H9 (cell line): ENCODE data around the gene SLC35A2. TPM values are rescaled to one million over a fixed set of nuclear protein-coding genes. Genes with fewer than 3 reads are reported as not detected.
A peak's percentile ranks its signal among the peaks of the same experiment; 100 is the strongest.

Source experiments
- DNase-seq: peaks from one replicate; pipeline ENCODE4 v3.0.0-alpha.2; 2017
- H2AFZ ChIP-seq: one replicate; pipeline ENCODE4 v1.6.1; 2013; ENCODE audit warnings: mild to moderate bottlenecking, low read length, control low read depth, moderate library complexity
- H2AK5ac ChIP-seq: 2 replicates; pipeline ENCODE4 v1.6.1; 2013; ENCODE audit warnings: low read length, control low read depth, mixed read lengths; ENCODE audit not compliant: insufficient read length
- H2BK120ac ChIP-seq: one replicate; pipeline ENCODE4 v1.6.1; 2013; ENCODE audit warnings: low read depth, mild to moderate bottlenecking, low read length, control low read depth, inconsistent platforms; ENCODE audit not compliant: poor library complexity, severe bottlenecking
- H2BK12ac ChIP-seq: 2 replicates; pipeline ENCODE4 v1.6.1; 2013; ENCODE audit warnings: low read length, control low read depth, mixed read lengths, low read depth; ENCODE audit not compliant: insufficient read length
- H2BK15ac ChIP-seq: 2 replicates; pipeline ENCODE4 v1.6.1; 2013; ENCODE audit warnings: low read depth, low read length, control low read depth
- H2BK20ac ChIP-seq: one replicate; pipeline ENCODE4 v1.6.1; 2013; ENCODE audit warnings: low read depth, mild to moderate bottlenecking, low read length, control low read depth, inconsistent platforms; ENCODE audit not compliant: poor library complexity, severe bottlenecking
- H2BK5ac ChIP-seq: 2 replicates; pipeline ENCODE4 v1.6.1; 2013; ENCODE audit warnings: low read length, control low read depth, mixed read lengths; ENCODE audit not compliant: insufficient read length
- H3K14ac ChIP-seq: 2 replicates; pipeline ENCODE4 v1.6.1; 2013; ENCODE audit warnings: low read length, control low read depth; ENCODE audit not compliant: insufficient read depth
- H3K18ac ChIP-seq: 2 replicates; pipeline ENCODE4 v1.6.1; 2013; ENCODE audit warnings: low read depth, mild to moderate bottlenecking, mixed read lengths, low read length, control low read depth; ENCODE audit not compliant: insufficient read length
- H3K23ac ChIP-seq: 2 replicates; pipeline ENCODE4 v1.6.1; 2013; ENCODE audit warnings: low read length, control low read depth, mixed read lengths, low read depth; ENCODE audit not compliant: insufficient read length
- H3K23me2 ChIP-seq: 2 replicates; pipeline ENCODE4 v1.6.1; 2013; ENCODE audit warnings: low read depth, mild to moderate bottlenecking, mixed read lengths, low read length, control low read depth; ENCODE audit not compliant: insufficient read length, poor library complexity, severe bottlenecking
- H3K27ac ChIP-seq: 2 replicates; pipeline ENCODE4 v1.5.1; 2013; ENCODE audit warnings: low read length, control low read depth, mixed read lengths, low read depth; ENCODE audit not compliant: insufficient read length
- H3K27me3 ChIP-seq: 2 replicates; pipeline ENCODE4 v1.6.1; 2013; ENCODE audit warnings: low read length, control low read depth, inconsistent platforms; ENCODE audit not compliant: insufficient read depth
- H3K4ac ChIP-seq: 2 replicates; pipeline ENCODE4 v1.6.1; 2013; ENCODE audit warnings: low read depth, mild to moderate bottlenecking, control low read depth, inconsistent platforms, low read length, moderate library complexity
- H3K4me1 ChIP-seq: 2 replicates; pipeline ENCODE4 v1.6.1; 2013; ENCODE audit warnings: low read length, control low read depth, inconsistent platforms; ENCODE audit not compliant: insufficient read depth
- H3K4me2 ChIP-seq: 2 replicates; pipeline ENCODE4 v1.6.1; 2013; ENCODE audit warnings: low read length, control low read depth, mixed read lengths; ENCODE audit not compliant: insufficient read length, insufficient read depth
- H3K56ac ChIP-seq: 2 replicates; pipeline ENCODE4 v1.6.1; 2013; ENCODE audit warnings: low read depth, mild to moderate bottlenecking, mixed read lengths, low read length, control low read depth; ENCODE audit not compliant: insufficient read length
- H3K79me1 ChIP-seq: 2 replicates; pipeline ENCODE4 v1.6.1; 2013; ENCODE audit warnings: low read depth, mild to moderate bottlenecking, moderate library complexity, low read length, control low read depth, inconsistent platforms; ENCODE audit not compliant: insufficient read depth, poor library complexity, severe bottlenecking
- H3K79me2 ChIP-seq: 2 replicates; pipeline ENCODE4 v1.6.1; 2013; ENCODE audit warnings: low read length, control low read depth, inconsistent platforms; ENCODE audit not compliant: insufficient read depth
- H3K9ac ChIP-seq: 2 replicates; pipeline ENCODE4 v1.6.1; 2013; ENCODE audit warnings: low read length, control low read depth, mixed read lengths; ENCODE audit not compliant: insufficient read length; ENCODE audit errors: extremely low read depth
- H3K9me3 ChIP-seq: one replicate; pipeline ENCODE4 v1.6.1; 2013; ENCODE audit warnings: low read depth, low read length, inconsistent platforms; ENCODE audit not compliant: control insufficient read depth
- H3T11ph ChIP-seq: one replicate; pipeline ENCODE4 v1.6.1; 2013; ENCODE audit warnings: mild to moderate bottlenecking, low read length, control low read depth, inconsistent platforms
- H4K20me1 ChIP-seq: one replicate; pipeline ENCODE4 v1.6.1; 2013; ENCODE audit not compliant: control insufficient read depth, insufficient read length, insufficient read depth
- H4K5ac ChIP-seq: 2 replicates; pipeline ENCODE4 v1.6.1; 2013; ENCODE audit warnings: low read depth, mild to moderate bottlenecking, mixed read lengths, low read length, control low read depth; ENCODE audit not compliant: insufficient read length
- H4K8ac ChIP-seq: replicated peaks from 2 replicates; pipeline ENCODE4 v1.6.1; 2013; ENCODE audit warnings: low read length, control low read depth, mixed read lengths, low read depth; ENCODE audit not compliant: insufficient read length
- H4K91ac ChIP-seq: 2 replicates; pipeline ENCODE4 v1.6.1; 2013; ENCODE audit warnings: low read depth, mild to moderate bottlenecking, moderate library complexity, mixed read lengths, low read length, control low read depth; ENCODE audit not compliant: insufficient read length
- H3K27ac Mint-ChIP-seq, 3 experiments: 2 replicates in 2 of 3; 3 replicates in 1 of 3; pipeline ENCODE4 v1.8.0; 2020 to 2021; ENCODE audit warnings: mixed read lengths in 3 of 3, mild to moderate bottlenecking in 1 of 3, moderate library complexity in 1 of 3
- H3K27me3 Mint-ChIP-seq: 2 replicates; pipeline ENCODE4 v1.8.0; 2021; ENCODE audit warnings: low read depth, mild to moderate bottlenecking, moderate library complexity, mixed read lengths
- H3K36me3 Mint-ChIP-seq, 3 experiments: 2 replicates in 2 of 3; 3 replicates in 1 of 3; pipeline ENCODE4 v1.8.0; 2020 to 2021; ENCODE audit warnings: low read depth in 3 of 3, mixed read lengths in 3 of 3; ENCODE audit not compliant: insufficient read depth in 1 of 3
- H3K4me1 Mint-ChIP-seq, 2 experiments: 2 replicates each; pipeline ENCODE4 v1.8.0; 2020; ENCODE audit warnings: mixed read lengths in 2 of 2
- H3K4me3 Mint-ChIP-seq, 2 experiments: 2 replicates in 1 of 2; 3 replicates in 1 of 2; pipeline ENCODE4 v1.8.0; 2020 to 2021; ENCODE audit warnings: mild to moderate bottlenecking in 2 of 2, mixed read lengths in 2 of 2, moderate library complexity in 1 of 2
- H3K9me3 Mint-ChIP-seq, 2 experiments: 2 replicates in 1 of 2; 3 replicates in 1 of 2; pipeline ENCODE4 v1.8.0; 2020; ENCODE audit warnings: mild to moderate bottlenecking in 2 of 2, mixed read lengths in 2 of 2, moderate library complexity in 1 of 2
- CTCF ChIP-seq: fragments of 200-600 bp; sonication (generic); conservative IDR thresholded peaks from 3 replicates; pipeline ENCODE4 v1.8.0; 2021; ENCODE audit warnings: antibody characterized with exemption, mild to moderate bottlenecking
- WGBS: extraction: QIAGEN DNeasy Blood & Tissue Kit; methylation state at CpG from one replicate; pipeline ENCODE4 v1.1.7; 2013; ENCODE audit warnings: missing lambda C conversion rate, low lambda C conversion rate, mixed read lengths; ENCODE audit not compliant: insufficient read length; ENCODE audit errors: extremely low coverage; 5-methylcytosine and 5-hydroxymethylcytosine counted together
- total RNA-seq: library from RNA; stranded (reverse); gene quantifications from 2 replicates; pipeline ENCODE4 v1.2.1, GENCODE V29; 2021

SLC35A2 gene
- total RNA-seq, 1 experiment from 2014 or later = 32.9 TPM

GRCh38 chrX:48935301-48935670, 23.8 kb upstream of the SLC35A2 start:
- H3K4ac ChIP-seq = no peak overlapping the region
- no peaks in the 10 kb centered on the region for H3K27me3 ChIP-seq
- H3K27ac Mint-ChIP-seq = peak overlapping the region in 2 of 3 experiments; percentile 27 to 52; a peak in 1 of 7 replicates
- H3K79me2 ChIP-seq = peaks cover 3% of the 10 kb centered on the region; the same call in 1 of the 2 replicates
- no peak overlapping the region for H2BK12ac ChIP-seq
- H3K9me3 Mint-ChIP-seq = peaks cover 64 to 69% of the 10 kb centered on the region in 2 experiments
- no peak for TF ChIP-seq CTCF
- no peak overlapping the region for H2AFZ ChIP-seq
- H4K5ac ChIP-seq = no peak overlapping the region
- peaks cover 38 to 64% (median 47%) of the 10 kb centered on the region in 3 experiments for H3K36me3 Mint-ChIP-seq
- no peaks in the 10 kb centered on the region for H3K79me1 ChIP-seq
- H3K27ac ChIP-seq = no peak overlapping the region
- DNase-seq = no peak
- no peak overlapping the region for H2BK5ac ChIP-seq
- H3K18ac ChIP-seq = no peak overlapping the region
- H4K91ac ChIP-seq = no peak overlapping the region
- H3K4me1 Mint-ChIP-seq = peaks cover 13 to 27% of the 10 kb centered on the region in 2 experiments
- H3K9me3 ChIP-seq = no peaks in the 10 kb centered on the region
- H2BK15ac ChIP-seq = no peak overlapping the region
- H3K56ac ChIP-seq = no peak overlapping the region
- no peaks in the 10 kb centered on the region for H4K20me1 ChIP-seq
- H4K8ac ChIP-seq = no peak overlapping the region
- H2AK5ac ChIP-seq = no peak overlapping the region
- peaks cover 4% of the 10 kb centered on the region; the same call in 1 of the 2 replicates for H3K4me1 ChIP-seq
- H3K4me2 ChIP-seq = no peak overlapping the region
- no peak overlapping the region for H3K23ac ChIP-seq
- H3K23me2 ChIP-seq = no peaks in the 10 kb centered on the region
- H2BK20ac ChIP-seq = no peak overlapping the region
- no peak overlapping the region for H3T11ph ChIP-seq
- H3K4me3 Mint-ChIP-seq = no peak overlapping the region
- H3K14ac ChIP-seq = no peak overlapping the region
- no peaks in the 10 kb centered on the region; the same call in 1 of the 2 replicates for H3K27me3 Mint-ChIP-seq
- WGBS = no CpG with 5 or more reads among the region's 1 CpG
- H3K9ac ChIP-seq = no peak overlapping the region
- H2BK120ac ChIP-seq = no peak overlapping the region
